ENCODE results near the gene ZNF467.

ZNF467 gene

DNA sequence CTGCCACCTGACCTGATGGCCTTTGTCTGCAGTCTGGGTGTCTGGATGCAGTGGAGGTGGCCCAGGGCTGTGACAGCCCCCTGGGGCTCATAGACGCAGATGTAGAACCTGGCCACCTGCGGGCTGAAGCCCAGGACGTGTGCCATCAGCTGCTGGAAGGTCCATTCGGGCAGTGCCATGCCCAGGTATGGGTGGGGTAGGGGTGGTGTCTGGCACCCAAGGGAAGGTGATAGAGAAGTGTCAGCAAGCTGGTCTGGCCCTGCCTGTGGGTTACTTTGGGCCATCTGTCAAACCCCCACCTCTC lies 6.1 kb upstream of the ZNF467 start:
- no peak overlapping the region for H3K4me3 ChIP-seq (ENCODE audit: low read depth, low read length)
- TF ChIP-seq, protein P1, sequence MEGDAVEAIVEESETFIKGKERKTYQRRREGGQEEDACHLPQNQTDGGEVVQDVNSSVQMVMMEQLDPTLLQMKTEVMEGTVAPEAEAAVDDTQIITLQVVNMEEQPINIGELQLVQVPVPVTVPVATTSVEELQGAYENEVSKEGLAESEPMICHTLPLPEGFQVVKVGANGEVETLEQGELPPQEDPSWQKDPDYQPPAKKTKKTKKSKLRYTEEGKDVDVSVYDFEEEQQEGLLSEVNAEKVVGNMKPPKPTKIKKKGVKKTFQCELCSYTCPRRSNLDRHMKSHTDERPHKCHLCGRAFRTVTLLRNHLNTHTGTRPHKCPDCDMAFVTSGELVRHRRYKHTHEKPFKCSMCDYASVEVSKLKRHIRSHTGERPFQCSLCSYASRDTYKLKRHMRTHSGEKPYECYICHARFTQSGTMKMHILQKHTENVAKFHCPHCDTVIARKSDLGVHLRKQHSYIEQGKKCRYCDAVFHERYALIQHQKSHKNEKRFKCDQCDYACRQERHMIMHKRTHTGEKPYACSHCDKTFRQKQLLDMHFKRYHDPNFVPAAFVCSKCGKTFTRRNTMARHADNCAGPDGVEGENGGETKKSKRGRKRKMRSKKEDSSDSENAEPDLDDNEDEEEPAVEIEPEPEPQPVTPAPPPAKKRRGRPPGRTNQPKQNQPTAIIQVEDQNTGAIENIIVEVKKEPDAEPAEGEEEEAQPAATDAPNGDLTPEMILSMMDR (IDR thresholded peaks at IDR 0.05; ENCODE audit: low read depth, low read length), result no peak

DNA sequence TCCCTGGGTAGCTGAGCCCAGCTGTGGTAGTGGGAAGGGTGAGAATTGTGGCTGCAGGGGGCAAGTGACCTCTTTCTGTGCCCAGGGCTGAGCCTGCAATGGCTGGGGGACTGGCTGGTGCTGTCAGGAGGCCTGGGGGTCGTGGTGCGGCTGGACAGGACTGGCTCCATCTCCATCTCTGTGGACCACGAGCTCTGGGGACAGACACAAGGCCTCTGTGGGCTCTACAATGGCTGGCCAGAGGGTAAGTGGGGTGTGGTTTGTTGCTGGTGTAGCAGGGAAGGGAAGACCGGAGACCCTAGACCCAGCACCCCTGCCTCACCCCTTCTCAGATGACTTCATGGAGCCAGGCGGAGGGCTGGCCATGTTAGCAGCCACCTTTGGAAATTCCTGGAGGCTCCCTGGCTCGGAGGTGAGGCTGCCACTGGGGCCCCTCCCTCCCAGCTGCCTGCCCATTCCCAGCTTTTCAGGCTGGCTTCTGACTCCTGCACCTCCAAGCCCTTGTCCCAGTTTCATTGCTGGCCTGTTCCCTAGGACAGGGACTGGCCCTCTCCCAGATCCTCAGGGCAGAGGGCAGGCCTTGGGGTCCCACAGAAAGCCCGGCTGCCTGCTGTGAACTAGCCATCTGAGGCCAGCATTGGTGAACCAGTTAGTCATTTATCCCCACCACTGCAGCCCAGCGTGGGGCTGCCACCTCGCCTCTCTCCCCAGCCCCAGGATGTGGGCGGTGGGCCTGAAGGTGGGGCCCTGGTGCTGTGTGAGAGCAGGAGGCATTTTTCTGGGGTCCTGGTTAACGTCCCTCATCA lies 5.5 kb upstream of the ZNF467 start:
- no peak overlapping the region for H3K4me3 ChIP-seq (ENCODE audit: low read depth, low read length)
- TF ChIP-seq, protein P1 (IDR thresholded peaks at IDR 0.05; ENCODE audit: low read depth, low read length), result no peak

DNA sequence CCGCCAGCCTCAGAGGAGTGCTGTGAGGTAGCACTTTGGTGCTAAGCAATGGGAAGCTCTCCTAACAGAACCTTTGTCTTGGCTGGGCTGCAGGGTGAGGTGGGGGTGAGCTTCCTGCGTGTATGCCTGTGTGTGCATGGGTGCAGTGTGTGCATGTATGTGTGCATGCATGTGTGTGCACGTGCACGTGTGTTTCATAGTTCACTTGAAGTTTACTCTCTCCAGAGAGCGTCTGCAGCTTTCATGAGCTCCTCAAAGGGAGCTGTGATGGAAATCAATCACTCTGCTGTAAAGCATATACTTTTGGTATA lies 4.9 kb upstream of the ZNF467 start:
- TF ChIP-seq, protein P1 (IDR thresholded peaks at IDR 0.05; ENCODE audit: low read depth, low read length), result no peak
- H3K4me3 ChIP-seq (ENCODE audit: low read depth, low read length), result no peak overlapping the region

DNA sequence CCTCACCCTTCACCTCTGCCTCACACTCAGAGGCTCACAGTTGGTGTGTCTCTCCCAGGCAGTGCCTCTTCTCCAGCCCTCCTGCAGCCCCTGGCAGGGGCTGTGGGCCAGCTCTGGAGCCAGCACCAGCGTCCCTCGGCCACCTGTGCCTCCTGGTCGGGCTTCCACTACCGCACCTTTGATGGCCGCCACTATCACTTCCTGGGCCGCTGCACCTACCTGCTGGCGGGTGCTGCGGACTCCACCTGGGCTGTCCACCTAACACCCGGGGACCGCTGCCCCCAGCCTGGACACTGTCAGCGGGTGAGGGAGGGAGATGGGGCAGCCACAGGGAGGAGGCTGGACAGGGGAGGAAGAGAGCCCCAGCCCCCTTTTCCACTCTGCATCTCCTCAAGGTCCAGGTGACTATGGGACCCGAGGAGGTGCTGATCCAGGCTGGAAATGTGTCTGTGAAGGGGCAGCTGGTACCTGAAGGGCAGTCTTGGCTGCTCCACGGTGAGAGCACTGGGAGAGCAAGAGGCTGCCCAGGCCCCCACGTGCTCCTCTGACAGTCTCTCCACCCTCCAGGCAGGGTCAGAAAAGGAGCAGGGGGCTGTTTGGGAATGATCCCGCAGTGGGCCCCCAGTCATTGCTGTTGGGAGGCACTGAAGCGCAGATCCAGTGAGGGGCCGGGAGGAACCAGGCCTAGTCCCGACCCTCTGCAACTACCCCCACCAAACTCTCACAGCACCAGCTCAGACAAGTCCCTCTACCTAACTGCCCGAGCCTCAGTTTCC lies 4.4 kb upstream of the ZNF467 start:
- TF ChIP-seq, protein P1 (IDR thresholded peaks at IDR 0.05; ENCODE audit: low read depth, low read length), result no peak
- no peak overlapping the region for H3K4me3 ChIP-seq (ENCODE audit: low read depth, low read length)

DNA sequence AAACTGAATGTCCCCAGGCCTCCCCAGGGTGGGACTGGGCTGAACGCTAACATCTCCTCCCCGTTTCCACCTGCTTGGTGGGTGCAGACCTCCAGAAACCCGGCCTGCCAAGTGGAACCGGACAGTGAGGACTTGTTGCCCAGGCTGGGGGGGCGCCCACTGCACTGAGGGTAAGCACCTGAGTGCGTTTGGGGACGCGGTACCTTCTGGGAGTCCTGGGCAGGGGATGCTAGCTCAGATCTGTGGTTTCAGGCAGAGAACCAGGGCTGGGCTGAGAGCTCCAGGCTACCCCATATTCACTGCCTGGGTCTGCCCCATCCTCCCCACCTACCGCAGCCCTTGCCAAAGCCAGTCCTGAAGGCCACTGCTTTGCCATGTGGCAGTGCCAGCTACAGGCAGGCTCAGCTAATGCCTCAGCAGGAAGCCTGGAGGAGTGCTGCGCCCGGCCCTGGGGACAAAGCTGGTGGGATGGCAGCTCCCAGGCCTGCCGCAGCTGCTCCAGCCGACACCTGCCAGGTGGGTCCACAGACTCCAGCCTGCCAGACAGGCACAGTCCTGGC lies 3.5 kb upstream of the ZNF467 start:
- TF ChIP-seq, protein P1 (IDR thresholded peaks at IDR 0.05; ENCODE audit: low read depth, low read length), result no peak
- H3K4me3 ChIP-seq (ENCODE audit: low read depth, low read length), result no peak overlapping the region

DNA sequence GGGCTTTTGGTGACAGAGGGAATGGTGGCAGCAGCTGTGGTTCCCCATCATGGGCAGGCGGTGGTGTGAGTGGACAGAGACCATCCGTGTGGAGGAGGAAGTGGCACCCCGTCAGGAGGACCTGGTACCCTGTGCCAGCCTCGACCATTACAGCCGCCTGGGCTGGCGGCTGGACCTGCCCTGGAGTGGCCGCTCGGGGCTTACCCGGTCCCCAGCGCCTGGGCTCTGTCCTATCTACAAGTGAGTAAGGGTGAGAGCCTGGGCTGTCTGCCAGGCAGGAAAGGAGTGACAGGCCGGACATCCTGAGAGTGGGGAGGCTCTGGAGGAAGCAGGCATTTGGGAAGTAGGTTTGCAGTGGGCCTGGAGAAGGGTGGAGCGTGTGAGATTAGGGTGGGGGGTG lies 2.9 kb upstream of the ZNF467 start:
- H3K4me3 ChIP-seq (ENCODE audit: low read depth, low read length), result no peak overlapping the region
- TF ChIP-seq, protein P1 (IDR thresholded peaks at IDR 0.05; ENCODE audit: low read depth, low read length), result no peak

DNA sequence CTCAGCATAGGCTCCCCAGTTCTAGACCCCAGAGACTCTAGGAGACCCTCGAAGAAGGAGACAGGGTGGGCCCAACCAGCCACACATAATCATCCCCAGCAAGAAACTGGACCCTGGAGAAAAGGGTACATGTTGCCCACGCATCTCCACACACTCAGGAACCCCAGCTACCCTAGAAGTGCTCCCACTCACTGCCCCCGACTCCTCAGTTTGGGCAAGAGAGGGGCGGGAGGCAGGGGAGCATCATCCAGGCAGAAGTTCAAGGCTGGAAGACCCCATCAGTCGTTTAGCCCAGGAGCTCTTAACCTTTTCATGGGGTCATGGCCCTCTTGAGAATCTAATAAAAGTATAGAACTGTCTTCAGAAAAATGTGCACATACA lies 1.8 kb upstream of the ZNF467 start:
- TF ChIP-seq, protein P1 (IDR thresholded peaks at IDR 0.05; ENCODE audit: low read depth, low read length), result no peak
- H3K4me3 ChIP-seq (ENCODE audit: low read depth, low read length), result no peak overlapping the region
